GM18870 (cell line): ENCODE measurements around the gene DDX51.
"Not testable (repeated sequence)": the region's sequence is repeated elsewhere in the genome, so short reads cannot be mapped to it uniquely, and the experiment has no call there.

ENCODE experiments used
- ATAC-seq: cut with Tn5 transposase; IDR thresholded peaks from one replicate; pipeline ENCODE4 v1.9.1; 2021; ENCODE audit warnings: moderate library complexity; ENCODE audit not compliant: unreplicated experiment

The DDX51 gene

GRCh38 chr12:132154941-132155770 is 11.0 kb upstream of the DDX51 start:
- no peak for ATAC-seq

DNA sequence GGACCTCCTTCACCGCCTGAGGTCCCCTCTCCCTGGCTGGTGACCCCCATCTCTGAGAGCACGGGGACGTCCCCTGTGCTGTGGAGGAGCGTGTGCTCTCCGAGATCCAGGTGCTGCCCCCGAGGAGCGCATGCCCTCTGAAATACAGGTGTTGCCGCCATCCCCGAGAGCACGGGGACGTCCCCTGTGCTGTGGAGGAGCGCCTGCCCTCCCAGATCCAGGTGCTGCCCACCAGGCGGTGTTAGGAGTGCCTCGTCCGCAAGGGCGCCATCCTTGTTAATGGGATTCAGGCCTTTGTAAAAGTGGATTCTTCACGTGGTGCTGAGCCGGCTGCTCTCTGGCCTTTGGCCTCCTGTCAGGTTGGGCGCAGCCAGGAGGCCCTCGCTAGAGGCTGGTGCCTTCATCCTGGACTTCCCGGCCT is 10.2 kb upstream of the DDX51 start:
- ATAC-seq, result no peak

- ATAC-seq, result no peak
Observed at GRCh38 chr12:132153501-132154340, 9.6 kb upstream of the DDX51 start.

- no peak for ATAC-seq
Observed at GRCh38 chr12:132152953-132153352, 8.8 kb upstream of the DDX51 start.

DNA sequence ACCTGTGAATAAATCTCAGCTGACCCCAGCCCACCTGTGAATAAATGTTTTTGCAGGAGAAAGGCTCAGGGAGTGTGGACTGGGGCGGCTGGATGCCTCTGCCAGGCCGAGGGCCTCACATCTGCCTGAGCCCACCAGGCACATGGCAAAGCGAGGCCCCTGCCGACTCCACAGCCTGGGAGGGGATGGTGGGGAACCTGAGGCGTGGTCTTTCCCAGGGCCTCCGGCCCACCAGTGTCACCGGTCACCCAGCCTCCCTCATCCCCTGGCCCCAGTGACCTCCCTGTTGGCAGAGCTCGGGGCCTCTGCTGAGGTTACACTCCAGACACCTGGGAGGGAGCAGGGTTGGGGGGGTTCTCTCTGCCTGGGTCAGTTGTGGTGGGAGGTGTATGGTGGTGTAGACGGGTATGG is 8.3 kb upstream of the DDX51 start:
- no peak for ATAC-seq

GRCh38 chr12:132151766-132152410 is 7.8 kb upstream of the DDX51 start:
- no peak for ATAC-seq

- ATAC-seq, result no peak
Observed at GRCh38 chr12:132151145-132151765, 7.1 kb upstream of the DDX51 start.

- no peak for ATAC-seq
Observed at GRCh38 chr12:132150780-132151144, 6.6 kb upstream of the DDX51 start.

DNA sequence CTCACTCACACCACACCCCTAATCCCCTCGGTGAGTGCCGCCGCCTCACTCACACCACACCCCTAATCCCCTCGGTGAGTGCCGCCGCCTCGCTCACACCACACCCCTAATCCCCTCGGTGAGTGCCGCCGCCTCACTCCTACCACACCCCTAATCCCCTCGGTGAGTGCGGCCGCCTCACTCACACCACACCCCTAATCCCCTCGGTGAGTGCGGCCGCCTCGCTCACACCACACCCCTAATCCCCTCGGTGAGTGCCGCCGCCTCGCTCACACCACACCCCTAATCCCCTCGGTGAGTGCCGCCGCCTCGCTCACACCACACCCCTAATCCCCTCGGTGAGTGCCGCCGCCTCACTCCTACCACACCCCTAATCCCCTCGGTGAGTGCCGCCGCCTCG is 5.4 kb upstream of the DDX51 start:
- ATAC-seq, result not testable (repeated sequence)

DNA sequence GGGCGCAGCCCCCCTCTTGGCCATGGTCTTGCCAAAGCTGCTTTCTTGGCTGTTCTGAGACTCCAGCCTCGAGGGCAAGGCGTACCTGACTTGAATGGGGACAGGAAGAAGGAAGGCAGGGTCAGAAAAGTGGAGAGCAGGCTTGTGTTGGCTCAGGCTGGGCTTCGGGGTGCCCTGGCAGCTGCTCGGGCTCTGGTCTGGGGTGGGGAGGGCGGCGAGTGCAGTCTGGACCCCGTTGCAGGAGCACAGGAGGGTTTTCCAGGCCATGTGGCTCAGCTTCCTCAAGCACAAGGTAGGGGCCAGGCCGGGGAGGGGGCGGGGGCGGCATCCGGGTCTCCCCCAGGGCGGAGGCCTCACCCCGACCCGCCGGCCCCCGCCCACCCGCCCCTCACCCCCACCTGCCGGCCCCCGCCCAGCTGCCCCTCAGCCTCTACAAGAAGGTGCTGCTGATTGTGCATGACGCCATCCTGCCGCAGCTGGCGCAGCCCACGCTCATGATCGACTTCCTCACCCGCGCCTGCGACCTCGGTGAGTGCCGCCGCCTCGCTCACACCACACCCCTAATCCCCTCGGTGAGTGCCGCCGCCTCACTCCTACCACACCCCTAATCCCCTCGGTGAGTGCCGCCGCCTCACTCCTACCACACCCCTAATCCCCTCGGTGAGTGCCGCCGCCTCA is 4.4 kb upstream of the DDX51 start:
- no peak for ATAC-seq

- no peak for ATAC-seq
Observed at GRCh38 chr12:132147423-132148367, 3.6 kb upstream of the DDX51 start.

DNA sequence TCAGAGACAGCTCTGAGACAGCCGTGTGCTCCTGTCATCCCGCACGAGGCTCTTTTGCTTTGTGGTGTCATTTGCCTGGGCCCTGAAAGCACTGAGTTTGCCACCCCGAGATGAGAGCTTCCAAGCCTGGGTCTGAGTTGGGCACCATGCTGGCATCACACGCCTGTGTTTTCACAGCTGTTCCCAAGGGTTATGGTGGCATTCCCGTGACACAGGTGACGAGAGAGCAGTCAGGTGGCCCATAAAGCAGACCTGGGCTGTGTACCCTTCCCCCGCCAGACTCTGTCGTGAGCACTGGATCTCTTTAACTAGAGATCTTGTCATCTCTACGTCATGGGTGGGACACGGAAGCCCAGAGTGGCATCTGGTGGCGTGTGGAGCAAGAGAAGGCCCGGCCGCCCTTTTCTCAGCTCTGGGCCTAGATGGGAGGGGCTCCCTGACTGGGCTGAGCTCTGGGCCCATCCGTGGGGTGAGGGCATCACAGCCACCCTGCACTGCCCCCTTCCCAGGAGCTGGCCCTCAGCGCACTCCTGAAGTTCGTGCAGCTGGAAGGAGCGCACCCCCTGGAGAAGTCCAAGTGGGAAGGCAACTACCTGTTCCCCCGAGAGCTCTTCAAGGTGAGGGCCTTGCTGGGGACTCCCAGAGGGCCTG is 2.8 kb upstream of the DDX51 start:
- ATAC-seq, result no peak

DNA sequence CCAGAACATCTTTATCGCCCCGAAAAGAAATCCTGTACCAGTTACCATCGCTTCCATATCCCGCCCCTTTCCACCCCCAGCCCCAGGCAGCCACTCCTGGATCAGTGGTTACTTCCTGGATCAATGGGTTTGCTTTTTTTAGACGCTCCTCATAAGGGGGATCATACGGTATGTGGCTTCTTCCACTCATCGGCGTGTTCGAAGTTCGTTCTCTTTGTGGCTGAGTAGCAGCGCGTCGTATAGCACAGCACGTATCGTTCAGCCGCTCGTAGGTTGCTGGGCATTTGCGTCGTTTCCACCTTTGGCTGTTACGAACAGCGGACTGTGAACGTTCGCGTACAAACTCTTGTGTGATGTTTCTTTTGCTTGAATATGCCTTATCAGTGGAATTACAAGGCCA is 2.0 kb upstream of the DDX51 start:
- no peak for ATAC-seq

- no peak for ATAC-seq
Observed at GRCh38 chr12:132145334-132145733, 1.2 kb upstream of the DDX51 start.

GRCh38 chr12:132144810-132145168 is 670 bp upstream of the DDX51 start:
- no peak for ATAC-seq

GRCh38 chr12:132143336-132144071 is 615 bp downstream of the DDX51 start:
- no peak for ATAC-seq

- no peak for ATAC-seq
Observed at GRCh38 chr12:132142679-132143335, 1.3 kb downstream of the DDX51 start.
